GM12801 (cell line): ENCODE measurements around the gene WDR86.

Experiments
- CTCF ChIP-seq: IDR thresholded peaks from one replicate; pipeline ENCODE4 v1.5.1; 2011; ENCODE audit warnings: control low read depth; ENCODE audit not compliant: insufficient read length; ENCODE audit errors: extremely low read depth

The WDR86 gene

GRCh38 chr7:151388430-151388829 lies 21.4 kb downstream of the WDR86 start:
- no peak for TF ChIP-seq CTCF

GRCh38 chr7:151388007-151388297 lies 21.9 kb downstream of the WDR86 start:
- TF ChIP-seq CTCF: no peak

GRCh38 chr7:151387161-151388006 lies 22.5 kb downstream of the WDR86 start:
- no peak for TF ChIP-seq CTCF

GRCh38 chr7:151386301-151387160 lies 23.3 kb downstream of the WDR86 start:
- TF ChIP-seq CTCF: no peak

- no peak for TF ChIP-seq CTCF
These were observed 24.1 kb downstream of the WDR86 start for GRCh38 chr7:151385626-151386300.

GRCh38 chr7:151384776-151385625 lies 24.8 kb downstream of the WDR86 start:
- no peak for TF ChIP-seq CTCF
